CD4-positive, alpha-beta T cell treated with Interleukin-15 for 4 hours (primary cell): ENCODE measurements around the gene SLC41A3.
"Not testable (repeated sequence)": the region's sequence is repeated elsewhere in the genome, so short reads cannot be mapped to it uniquely, and the experiment has no call there.

Source experiments
- DNase-seq: peaks from one replicate; pipeline ENCODE4 v3.0.0-alpha.2; 2020; ENCODE audit warnings: low spot score

SLC41A3 gene

GRCh38 chr3:126106336-126107202 lies 22.6 kb upstream of the SLC41A3 start:
- no peak for DNase-seq

DNA sequence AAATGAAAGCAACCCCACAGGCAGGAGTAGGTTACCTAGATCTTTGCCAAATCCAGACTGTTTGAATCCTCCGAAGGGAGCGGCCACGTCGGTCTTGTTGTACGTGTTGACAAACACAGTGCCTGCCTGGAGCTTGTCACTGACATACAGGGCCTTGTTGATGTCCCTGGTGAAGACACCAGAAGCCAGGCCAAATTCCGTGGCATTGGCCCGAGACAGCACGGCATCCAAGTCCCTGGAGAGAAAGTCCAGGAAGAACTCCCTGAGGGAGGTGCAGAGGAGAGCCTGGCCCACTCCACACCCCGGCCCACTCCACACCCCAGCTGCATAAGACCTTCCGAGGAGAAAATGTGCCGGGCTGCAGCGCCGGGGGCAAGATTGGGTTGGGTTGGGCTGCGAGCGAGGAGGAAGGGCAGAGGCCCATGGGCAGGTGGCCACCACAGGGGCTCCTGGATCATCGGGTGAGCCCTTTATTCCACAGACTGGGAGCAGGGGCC lies 21.8 kb upstream of the SLC41A3 start:
- no peak for DNase-seq

DNA sequence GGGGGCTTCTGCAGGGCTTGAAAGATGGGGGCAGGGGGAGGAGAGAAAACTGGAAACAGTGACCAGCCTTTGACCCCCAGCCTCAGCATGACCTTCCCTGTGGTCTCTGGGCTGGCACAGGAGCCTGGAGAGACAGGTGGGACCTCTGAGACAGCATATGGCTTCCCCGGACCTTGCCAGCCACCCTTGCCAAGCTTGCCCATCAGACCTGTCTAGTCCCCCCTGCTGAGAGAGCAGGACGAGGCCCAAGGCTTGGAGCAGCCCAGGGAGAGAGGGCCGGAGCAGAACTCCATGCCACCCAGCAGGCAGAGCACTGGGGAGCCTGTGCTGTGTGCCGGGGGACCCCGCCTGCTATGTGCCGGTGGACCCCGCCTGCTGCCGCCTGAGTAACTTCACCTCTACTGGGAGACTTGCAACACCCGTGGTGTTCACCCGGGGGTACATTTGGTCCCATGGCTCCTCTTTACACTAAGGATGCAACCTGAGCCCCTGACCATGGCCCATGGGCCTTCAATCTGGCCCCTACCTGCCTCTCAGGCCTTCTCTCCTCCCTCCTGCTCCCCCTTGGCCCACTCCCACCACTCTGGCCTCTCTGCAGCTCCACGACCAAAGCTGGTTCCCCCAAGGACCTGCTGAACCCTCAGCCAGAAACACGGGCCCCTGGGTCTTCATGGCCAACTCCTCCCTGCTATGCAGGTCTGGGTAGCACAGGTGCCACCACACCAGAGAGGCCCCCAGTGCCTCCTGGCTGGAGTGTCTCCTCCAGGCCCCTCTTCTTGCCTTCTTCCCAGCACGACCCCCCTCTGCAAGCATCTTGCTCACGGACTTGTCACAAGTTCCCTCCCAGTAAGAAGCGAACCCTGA lies 21.1 kb upstream of the SLC41A3 start:
- DNase-seq: no peak

GRCh38 chr3:126104028-126104635 lies 20.2 kb upstream of the SLC41A3 start:
- DNase-seq: no peak

- DNase-seq: no peak
Observed at GRCh38 chr3:126103121-126104027, 19.4 kb upstream of the SLC41A3 start.

- no peak for DNase-seq
Observed at GRCh38 chr3:126102530-126102951, 18.6 kb upstream of the SLC41A3 start.

- no peak for DNase-seq
Observed at GRCh38 chr3:126102011-126102410, 18.1 kb upstream of the SLC41A3 start.

- DNase-seq: no peak
Observed at GRCh38 chr3:126101521-126101982, 17.6 kb upstream of the SLC41A3 start.

DNA sequence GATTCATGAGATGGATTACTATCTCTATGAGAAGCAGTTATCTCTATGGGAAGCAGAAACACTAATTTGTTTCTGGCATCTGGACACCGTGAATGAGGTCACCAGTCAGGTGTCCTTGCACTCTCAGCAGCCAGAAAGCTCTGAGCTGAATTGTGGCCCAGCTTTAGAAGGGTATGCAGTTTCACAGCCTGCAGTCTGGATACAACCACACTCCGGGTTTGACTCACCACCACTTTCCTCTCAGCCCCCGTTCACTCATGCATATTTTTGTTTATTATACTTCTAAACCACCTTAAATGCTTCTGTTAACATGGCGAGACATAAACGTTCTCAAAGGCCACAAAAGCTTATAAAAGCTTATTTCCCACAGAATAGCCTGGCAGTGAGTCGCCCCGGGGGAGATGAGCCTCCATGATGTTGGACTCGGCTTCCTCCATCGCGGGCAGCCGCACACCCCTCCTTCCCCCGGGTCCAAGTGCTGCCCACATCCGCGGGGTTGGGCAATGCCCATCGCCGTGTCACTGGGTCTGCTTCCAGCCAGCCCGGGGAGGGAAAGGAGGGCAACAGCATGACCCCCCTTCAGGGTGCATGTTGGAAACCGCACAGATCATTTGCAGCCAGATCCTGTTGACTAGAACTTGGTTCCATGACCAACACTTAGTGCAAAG lies 16.8 kb upstream of the SLC41A3 start:
- no peak for DNase-seq

DNA sequence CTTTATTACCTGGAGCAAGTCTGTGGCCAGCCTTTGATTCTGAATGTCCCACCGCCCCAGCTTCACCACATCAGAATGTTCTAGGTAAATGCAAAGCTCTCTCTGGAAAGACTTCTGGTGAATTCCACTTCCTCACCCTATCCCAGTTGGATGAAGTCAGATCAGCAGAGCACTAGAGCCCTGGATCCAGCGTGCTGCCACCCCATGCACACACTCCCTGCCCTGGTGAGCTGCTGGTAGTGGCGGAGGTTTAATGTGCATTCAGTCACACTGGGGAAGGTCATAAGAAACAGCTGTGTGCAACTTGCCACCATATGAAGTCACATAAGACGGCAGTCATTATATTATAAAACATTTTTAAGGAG lies 16.3 kb upstream of the SLC41A3 start:
- DNase-seq: no peak

DNA sequence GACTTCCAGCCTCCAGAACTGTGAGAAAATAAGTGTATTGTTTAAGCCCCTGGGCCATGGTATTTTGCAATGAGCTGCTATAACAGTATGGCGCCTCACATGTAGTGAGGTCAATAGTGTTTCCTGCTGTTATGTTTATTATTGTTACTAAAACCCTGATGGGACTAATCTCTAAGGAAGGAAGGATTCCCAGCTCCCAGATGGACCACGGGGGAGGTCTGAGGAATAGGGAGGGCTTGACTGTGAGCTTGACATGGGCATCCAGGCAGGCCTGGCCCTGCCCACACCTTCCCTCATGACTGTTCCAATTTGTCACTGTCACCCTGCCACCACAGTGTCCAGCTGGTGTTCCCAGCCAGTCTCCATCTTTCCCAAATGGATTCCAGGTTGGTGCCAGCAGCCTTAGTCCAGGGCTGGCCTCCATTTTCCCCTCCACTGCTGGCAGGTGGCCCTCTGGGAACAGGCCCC lies 14.5 kb upstream of the SLC41A3 start:
- no peak for DNase-seq

- DNase-seq: no peak
Observed at GRCh38 chr3:126097801-126098200, 13.9 kb upstream of the SLC41A3 start.

DNA sequence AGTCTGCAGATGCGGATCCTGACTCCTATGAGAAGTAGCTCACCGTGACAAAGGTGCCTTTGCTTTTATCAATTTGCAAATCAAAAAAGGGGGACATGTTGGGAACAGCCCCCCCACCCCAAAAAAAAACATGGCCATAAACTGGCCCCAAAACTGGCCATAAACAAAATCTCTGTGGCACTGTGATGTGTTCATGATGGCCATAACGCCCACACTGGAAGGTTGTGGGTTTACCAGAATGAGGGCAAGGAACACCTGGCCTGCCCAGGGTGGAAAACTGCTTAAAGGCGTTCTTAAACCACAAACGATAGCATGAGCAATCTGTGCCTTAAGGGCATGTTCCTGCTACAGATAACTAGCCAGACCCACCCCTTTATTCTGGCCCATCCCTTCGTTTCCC lies 12.3 kb upstream of the SLC41A3 start:
- not testable (repeated sequence) for DNase-seq

DNA sequence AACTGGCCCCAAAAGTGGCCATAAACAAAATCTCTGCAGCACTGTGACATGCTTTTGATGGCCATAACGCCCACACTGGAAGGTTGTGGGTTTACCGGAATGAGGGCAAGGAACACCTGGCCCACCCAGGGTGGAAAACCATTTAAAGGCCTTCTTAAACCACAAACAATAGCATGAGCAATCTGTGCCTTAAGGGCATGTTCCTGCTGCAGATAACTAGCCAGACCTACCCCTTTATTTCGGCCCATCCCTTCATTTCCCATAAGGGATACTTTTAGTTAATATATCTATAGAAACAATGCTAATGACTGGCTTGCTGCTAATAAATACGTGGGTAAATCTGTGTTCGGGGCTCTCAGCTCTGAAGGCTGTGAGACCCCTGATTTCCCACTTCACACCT lies 8.2 kb upstream of the SLC41A3 start:
- DNase-seq: not testable (repeated sequence)

- no peak for DNase-seq
Observed at GRCh38 chr3:126087552-126088175, 3.7 kb upstream of the SLC41A3 start.

- DNase-seq: no peak
Observed at GRCh38 chr3:126085841-126086240, 1.9 kb upstream of the SLC41A3 start.

DNA sequence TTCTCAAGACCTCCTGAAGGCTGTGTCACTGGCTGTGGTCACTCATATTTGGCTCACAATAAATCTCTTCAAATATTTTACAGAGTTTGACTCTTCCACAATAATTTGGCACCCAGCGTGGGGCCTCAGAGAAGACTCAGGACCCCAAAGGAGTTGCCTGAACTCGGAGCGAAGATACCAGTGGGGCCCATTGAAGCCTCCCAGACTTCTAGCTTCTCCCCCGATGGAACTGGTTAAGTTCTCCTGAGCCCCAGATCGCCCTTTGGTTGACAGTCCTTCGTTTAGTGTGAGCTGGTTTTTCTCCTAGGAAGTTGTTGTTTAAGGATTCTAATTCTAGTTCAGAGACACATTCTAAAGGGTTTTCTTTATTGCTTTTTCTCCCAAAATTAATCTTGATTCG lies 1.4 kb upstream of the SLC41A3 start:
- no peak for DNase-seq

DNA sequence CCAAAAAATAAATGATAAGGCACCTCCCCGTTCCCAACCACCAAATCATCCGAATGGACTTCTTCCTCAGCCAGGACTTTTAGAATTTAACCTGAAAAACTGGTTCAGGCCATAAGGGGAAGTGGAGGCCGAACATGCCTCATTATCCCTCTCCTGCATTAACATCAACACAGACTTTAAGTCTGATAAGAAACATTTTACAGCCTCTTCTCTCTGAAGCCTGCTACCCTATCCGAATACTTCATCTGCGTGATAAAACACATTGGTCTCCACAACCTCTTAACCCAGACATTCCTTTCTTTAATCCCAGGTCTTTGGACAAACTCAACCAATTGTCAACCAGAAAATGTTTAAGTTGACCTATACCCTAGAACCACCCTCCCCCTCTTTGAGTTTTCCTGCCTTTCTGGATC lies 850 bp upstream of the SLC41A3 start:
- DNase-seq: no peak

DNA sequence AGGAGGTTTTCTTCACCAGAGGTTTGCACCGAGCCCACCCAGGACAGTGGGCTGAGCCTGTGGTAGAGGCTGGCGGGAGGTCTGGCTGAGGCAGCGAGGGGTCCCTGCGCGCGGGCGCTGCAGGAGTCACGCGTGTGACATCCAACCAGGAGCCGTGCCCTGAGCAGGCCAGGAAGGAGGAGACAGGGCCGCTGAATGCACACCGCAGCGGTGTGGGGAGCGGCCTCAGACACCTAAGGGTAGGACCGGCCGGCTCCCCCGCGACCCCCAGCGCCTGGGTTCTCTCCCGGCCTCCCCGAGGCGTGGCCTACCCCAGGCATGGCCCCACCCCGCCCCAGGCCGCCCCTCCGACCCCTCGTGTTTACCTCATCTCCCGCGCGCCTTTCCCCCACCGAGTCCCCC lies 412 bp downstream of the SLC41A3 start:
- peak; percentile 31 for DNase-seq

GRCh38 chr3:126083138-126083445 lies 832 bp downstream of the SLC41A3 start:
- no peak for DNase-seq
